Embryonic facial prominence (tissue), 1 donor: ENCODE measurements around the gene HSPG2.

Experiments
- DNase-seq: peaks from one replicate; pipeline ENCODE4 v3.0.0-alpha.2; 2016; ENCODE audit errors: extremely low spot score

The HSPG2 gene

GRCh38 chr1:21824926-21825325, 112.2 kb downstream of the HSPG2 start:
- DNase-seq = no peak

- no peak for DNase-seq
Measured at GRCh38 chr1:21823980-21824702, 113.0 kb downstream of the HSPG2 start.

GRCh38 chr1:21823206-21823979, 113.7 kb downstream of the HSPG2 start:
- no peak for DNase-seq

- DNase-seq = no peak
Measured at GRCh38 chr1:21822349-21822748, 114.8 kb downstream of the HSPG2 start.

GRCh38 chr1:21821385-21822019, 115.6 kb downstream of the HSPG2 start:
- no peak for DNase-seq

GRCh38 chr1:21820597-21821232, 116.4 kb downstream of the HSPG2 start:
- DNase-seq = no peak

GRCh38 chr1:21818656-21819055, 118.5 kb downstream of the HSPG2 start:
- DNase-seq = no peak

- no peak for DNase-seq
Measured at GRCh38 chr1:21816602-21817302, 120.4 kb downstream of the HSPG2 start.

- DNase-seq = no peak
Measured at GRCh38 chr1:21815724-21816321, 121.3 kb downstream of the HSPG2 start.

- DNase-seq = no peak
Measured at GRCh38 chr1:21814981-21815582, 122.0 kb downstream of the HSPG2 start.

- no peak for DNase-seq
Measured at GRCh38 chr1:21814241-21814918, 122.7 kb downstream of the HSPG2 start.

- DNase-seq = no peak
Measured at GRCh38 chr1:21813542-21813941, 123.6 kb downstream of the HSPG2 start.

GRCh38 chr1:21811875-21812305, 125.2 kb downstream of the HSPG2 start, which contains the start of gene LDLRAD2:
LDLRAD2 (plus strand) TSS chr1:21812265; CDS start chr1:21812452, 187 bp downstream.
- DNase-seq = no peak

GRCh38 chr1:21804536-21804935, 132.6 kb downstream of the HSPG2 start:
- DNase-seq = no peak

GRCh38 chr1:21801100-21801499, 136.0 kb downstream of the HSPG2 start:
- no peak for DNase-seq

- DNase-seq = no peak
Measured at GRCh38 chr1:21799730-21800129, 137.4 kb downstream of the HSPG2 start.

GRCh38 chr1:21795075-21795474, 142.0 kb downstream of the HSPG2 start:
- DNase-seq = no peak

- no peak for DNase-seq
Measured at GRCh38 chr1:21794656-21795055, 142.5 kb downstream of the HSPG2 start.

GRCh38 chr1:21793104-21793503, 144.0 kb downstream of the HSPG2 start:
- no peak for DNase-seq

GRCh38 chr1:21786640-21787039, 150.5 kb downstream of the HSPG2 start:
- no peak for DNase-seq
